ENCODE data around the gene ZNF800.

The ZNF800 gene

DNA sequence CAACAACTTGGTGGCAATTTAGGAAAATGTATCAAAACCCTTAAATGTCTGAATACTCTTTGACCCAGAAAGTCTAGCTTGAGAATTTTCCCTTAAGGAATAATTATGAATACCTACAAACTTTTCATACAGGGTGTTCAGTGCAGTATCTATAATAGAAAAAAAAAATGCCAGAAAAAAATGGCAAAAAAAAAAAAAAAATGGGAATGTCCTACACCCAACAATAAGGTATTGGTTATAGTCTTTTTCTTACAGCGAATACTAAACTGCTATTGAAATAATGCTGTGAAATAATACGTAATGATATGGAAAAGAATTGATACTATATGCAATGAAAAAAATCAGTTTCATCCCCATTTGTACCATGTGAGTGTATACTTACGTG is 44.3 kb downstream of the ZNF800 start:
- no peak for DNase-seq (ENCODE audit: low read depth)

- peak; percentile 26 for DNase-seq (ENCODE audit: low read depth)
Observed at GRCh38 chr7:127347567-127348246, 44.8 kb downstream of the ZNF800 start.

- DNase-seq (ENCODE audit: low read depth), result no peak
Observed at GRCh38 chr7:127346575-127347256, 45.8 kb downstream of the ZNF800 start.

- DNase-seq (ENCODE audit: low read depth), result no peak
Observed at GRCh38 chr7:127342596-127342995, 49.9 kb downstream of the ZNF800 start.

- no peak for DNase-seq (ENCODE audit: low read depth)
Observed at GRCh38 chr7:127338122-127338521, 54.4 kb downstream of the ZNF800 start.

DNA sequence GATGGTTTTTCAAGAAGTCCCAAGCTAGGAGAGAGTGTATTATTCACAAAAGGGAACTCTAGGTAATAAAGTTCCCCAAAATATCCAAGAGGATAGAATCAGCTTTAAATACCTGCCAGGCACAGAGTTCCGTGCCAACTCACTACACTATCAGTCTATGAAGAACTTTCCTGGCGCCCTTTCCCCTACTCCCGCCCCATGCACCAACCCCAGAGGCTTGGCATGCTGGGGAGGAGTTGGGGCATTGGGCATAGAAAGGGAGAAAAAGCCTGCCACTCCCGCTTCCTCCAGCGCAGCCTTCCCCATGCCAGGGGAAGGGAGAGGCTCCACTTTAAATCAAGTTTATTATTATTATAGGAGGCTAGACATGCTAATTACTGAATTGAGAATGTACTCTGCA is 54.9 kb downstream of the ZNF800 start:
- no peak for DNase-seq (ENCODE audit: low read depth)

- no peak for DNase-seq (ENCODE audit: low read depth)
Observed at GRCh38 chr7:127336458-127336857, 56.0 kb downstream of the ZNF800 start.

GRCh38 chr7:127332880-127333279 is 59.6 kb downstream of the ZNF800 start:
- DNase-seq (ENCODE audit: low read depth), result no peak

DNA sequence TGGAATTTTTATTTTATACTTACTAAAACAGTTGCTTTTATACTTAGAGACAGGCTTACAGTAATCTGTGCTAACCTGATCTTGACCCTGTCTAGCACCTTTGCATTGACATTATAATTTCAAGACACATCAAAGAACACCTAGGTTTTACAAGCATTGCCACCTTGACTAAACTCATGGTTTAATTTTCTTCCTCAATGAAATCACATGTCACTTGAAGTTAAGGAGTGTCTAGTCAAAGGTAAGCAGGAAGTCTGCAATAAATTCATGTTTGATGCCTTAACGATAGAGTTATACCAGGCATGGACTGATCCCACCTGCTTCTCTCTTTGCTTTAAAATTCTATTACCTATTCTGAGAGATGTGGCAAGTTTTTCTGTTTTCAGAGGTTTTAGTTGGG is 62.4 kb downstream of the ZNF800 start:
- DNase-seq (ENCODE audit: low read depth), result no peak

DNA sequence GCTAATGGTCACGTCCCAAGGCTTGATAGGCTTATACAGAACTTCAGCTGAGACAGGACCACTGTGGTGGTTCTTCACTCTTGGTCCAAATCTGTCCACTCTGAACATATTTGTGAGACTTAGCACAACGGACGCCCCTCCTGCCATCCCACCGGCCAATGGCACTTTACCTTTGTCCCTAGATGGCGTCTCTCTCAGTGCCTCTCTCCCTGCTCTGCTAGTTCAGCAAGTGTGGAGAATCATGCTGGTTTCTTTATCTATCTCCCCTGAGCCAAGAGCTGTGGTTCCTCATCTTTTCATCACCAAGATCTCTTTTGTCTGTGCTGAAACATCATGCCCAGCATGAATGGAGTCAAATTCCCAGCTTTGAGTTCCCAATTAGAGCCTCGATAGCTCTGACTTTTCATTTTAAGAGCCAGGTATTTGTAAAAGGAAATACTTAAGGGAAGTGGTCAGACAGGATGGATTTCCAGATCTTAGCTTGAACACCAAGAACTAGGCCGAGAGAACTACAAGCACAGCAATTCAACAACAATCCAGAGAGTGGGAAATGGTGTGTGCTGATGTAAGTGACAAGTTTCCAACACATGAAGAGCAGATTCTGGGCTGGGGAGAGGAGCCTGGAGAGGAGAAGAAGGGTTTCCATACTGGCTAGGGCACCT is 69.5 kb downstream of the ZNF800 start:
- DNase-seq (ENCODE audit: low read depth), result no peak

DNA sequence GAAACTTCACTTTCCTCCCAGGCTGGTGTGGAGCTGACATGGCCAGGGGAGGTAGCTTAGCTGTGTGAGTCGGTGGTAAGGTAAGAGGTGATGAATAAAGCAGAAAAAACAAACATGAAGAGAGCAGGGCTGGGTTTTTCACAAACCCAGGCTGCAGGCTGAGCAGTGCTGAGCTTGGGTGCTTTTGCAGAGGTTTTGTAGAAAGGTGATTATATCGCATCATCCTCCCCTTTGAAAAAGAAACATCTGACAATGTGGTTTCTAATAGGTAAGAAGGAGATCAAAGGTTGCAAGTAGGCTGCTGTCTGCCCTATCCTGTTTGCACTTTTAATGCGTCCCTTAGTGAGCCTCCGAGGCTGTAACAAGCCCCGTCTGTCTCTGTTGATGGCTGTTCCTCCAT is 70.2 kb downstream of the ZNF800 start:
- no peak for DNase-seq (ENCODE audit: low read depth)

- no peak for DNase-seq (ENCODE audit: low read depth)
Observed at GRCh38 chr7:127320974-127321373, 71.5 kb downstream of the ZNF800 start.
